HL-60 (cell line): ENCODE measurements around the gene PRRC2C.
"Not testable (repeated sequence)": the region's sequence is repeated elsewhere in the genome, so short reads cannot be mapped to it uniquely, and the experiment has no call there.

Experiments used
- DNase-seq, 2 experiments: peaks; one replicate each; pipeline ENCODE4 v3.0.0-alpha.2; 2010 to 2020; ENCODE audit warnings: low read depth in 1 of 2, low spot score in 1 of 2
- H3K27ac ChIP-seq: fragments of 250-450 bp; sonication (Bioruptor Pico); replicated peaks from 2 replicates; pipeline ENCODE4 v1.5.1; 2020; ENCODE audit warnings: mild to moderate bottlenecking, moderate library complexity
- H3K27me3 ChIP-seq: fragments of 250-450 bp; sonication (Bioruptor Pico); 2 replicates; pipeline ENCODE4 v1.5.1; 2021; ENCODE audit warnings: mild to moderate bottlenecking, moderate library complexity; ENCODE audit not compliant: insufficient read depth, poor library complexity, severe bottlenecking
- H3K4me3 ChIP-seq: replicated peaks from 2 replicates; pipeline ENCODE4 v1.5.1; 2011; ENCODE audit warnings: mild to moderate bottlenecking, control low read depth, low read length; ENCODE audit not compliant: insufficient read depth
- GABPA ChIP-seq: IDR thresholded peaks from 2 replicates; pipeline ENCODE4 v1.6.1; 2012; ENCODE audit warnings: low read depth
- POLR2AphosphoS5 ChIP-seq: IDR thresholded peaks from 2 replicates; pipeline ENCODE4 v1.6.1; 2012; ENCODE audit warnings: low read depth
- SPI1 ChIP-seq: IDR thresholded peaks from 2 replicates; pipeline ENCODE4 v1.6.1; 2012; ENCODE audit warnings: low read depth, mild to moderate bottlenecking, borderline replicate concordance
- long read RNA-seq: library from polyadenylated mRNA; unstranded; transcript quantifications from one replicate; pipeline ENCODE4 v2.0.0, GENCODE V29; 2020
- TF ChIP-seq, protein P1 (sequence below): IDR thresholded peaks from one replicate; pipeline ENCODE4 v1.5.1; 2011; ENCODE audit warnings: low read length, control low read depth, inconsistent platforms; ENCODE audit not compliant: insufficient read depth
- TF ChIP-seq, protein P2 (sequence below): IDR thresholded peaks from 2 replicates; pipeline ENCODE4 v1.6.1; 2012; ENCODE audit warnings: low read depth; ENCODE audit not compliant: insufficient replicate concordance

PRRC2C gene
- long read RNA-seq, transcript PRRC2C-208 (12 exons, 1,931 nt), result major isoform, 20 of 162 reads
- long read RNA-seq, partial matches to known transcripts, result 131 of 162 reads
- long read RNA-seq, other reads (novel, unspliced or antisense), result 11 of 162 reads

- no peaks in the 10 kb centered on the region for H3K27me3 ChIP-seq
- TF ChIP-seq GABPA (no peak), POLR2AphosphoS5 (peak; percentile 65), SPI1 (no peak)
- TF ChIP-seq, protein P1, sequence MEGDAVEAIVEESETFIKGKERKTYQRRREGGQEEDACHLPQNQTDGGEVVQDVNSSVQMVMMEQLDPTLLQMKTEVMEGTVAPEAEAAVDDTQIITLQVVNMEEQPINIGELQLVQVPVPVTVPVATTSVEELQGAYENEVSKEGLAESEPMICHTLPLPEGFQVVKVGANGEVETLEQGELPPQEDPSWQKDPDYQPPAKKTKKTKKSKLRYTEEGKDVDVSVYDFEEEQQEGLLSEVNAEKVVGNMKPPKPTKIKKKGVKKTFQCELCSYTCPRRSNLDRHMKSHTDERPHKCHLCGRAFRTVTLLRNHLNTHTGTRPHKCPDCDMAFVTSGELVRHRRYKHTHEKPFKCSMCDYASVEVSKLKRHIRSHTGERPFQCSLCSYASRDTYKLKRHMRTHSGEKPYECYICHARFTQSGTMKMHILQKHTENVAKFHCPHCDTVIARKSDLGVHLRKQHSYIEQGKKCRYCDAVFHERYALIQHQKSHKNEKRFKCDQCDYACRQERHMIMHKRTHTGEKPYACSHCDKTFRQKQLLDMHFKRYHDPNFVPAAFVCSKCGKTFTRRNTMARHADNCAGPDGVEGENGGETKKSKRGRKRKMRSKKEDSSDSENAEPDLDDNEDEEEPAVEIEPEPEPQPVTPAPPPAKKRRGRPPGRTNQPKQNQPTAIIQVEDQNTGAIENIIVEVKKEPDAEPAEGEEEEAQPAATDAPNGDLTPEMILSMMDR, result peak; percentile 52
- TF ChIP-seq, protein P2, sequence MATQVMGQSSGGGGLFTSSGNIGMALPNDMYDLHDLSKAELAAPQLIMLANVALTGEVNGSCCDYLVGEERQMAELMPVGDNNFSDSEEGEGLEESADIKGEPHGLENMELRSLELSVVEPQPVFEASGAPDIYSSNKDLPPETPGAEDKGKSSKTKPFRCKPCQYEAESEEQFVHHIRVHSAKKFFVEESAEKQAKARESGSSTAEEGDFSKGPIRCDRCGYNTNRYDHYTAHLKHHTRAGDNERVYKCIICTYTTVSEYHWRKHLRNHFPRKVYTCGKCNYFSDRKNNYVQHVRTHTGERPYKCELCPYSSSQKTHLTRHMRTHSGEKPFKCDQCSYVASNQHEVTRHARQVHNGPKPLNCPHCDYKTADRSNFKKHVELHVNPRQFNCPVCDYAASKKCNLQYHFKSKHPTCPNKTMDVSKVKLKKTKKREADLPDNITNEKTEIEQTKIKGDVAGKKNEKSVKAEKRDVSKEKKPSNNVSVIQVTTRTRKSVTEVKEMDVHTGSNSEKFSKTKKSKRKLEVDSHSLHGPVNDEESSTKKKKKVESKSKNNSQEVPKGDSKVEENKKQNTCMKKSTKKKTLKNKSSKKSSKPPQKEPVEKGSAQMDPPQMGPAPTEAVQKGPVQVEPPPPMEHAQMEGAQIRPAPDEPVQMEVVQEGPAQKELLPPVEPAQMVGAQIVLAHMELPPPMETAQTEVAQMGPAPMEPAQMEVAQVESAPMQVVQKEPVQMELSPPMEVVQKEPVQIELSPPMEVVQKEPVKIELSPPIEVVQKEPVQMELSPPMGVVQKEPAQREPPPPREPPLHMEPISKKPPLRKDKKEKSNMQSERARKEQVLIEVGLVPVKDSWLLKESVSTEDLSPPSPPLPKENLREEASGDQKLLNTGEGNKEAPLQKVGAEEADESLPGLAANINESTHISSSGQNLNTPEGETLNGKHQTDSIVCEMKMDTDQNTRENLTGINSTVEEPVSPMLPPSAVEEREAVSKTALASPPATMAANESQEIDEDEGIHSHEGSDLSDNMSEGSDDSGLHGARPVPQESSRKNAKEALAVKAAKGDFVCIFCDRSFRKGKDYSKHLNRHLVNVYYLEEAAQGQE, result no peak
- peak within 1 kb of the TSS; percentile 96 for H3K27ac ChIP-seq
- peak; percentile 94 to 96 for DNase-seq
- peak within 1 kb of the TSS; percentile 92 for H3K4me3 ChIP-seq
Observed at GRCh38 chr1:171485375-171486047, at the start of gene PRRC2C. TSS of gene PRRC2C (plus strand) at chr1:171485530. CDS start at chr1:171512089, 26,559 bp downstream.

DNA sequence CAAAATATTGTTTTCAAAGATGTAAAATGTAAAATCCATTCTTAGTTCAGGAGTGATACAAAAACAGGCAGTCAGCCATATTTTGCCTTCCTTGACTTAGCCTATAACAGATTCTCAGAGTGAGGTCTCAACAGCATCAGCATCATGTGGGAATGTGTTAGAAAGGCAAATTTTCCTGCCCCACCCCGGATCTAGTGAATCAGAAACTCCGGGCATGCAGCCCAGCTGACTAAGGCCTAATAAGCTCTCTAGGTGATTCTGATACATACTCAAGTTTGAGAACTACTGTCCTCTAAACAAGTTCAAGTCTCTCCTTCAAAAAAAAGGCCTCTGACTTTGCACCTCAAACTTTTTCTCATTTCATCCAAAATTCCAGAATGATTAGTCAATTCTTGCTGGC lies 46.9 kb upstream of the PRRC2C start:
- TF ChIP-seq, protein P2, result no peak
- TF ChIP-seq, protein P1, result no peak
- TF ChIP-seq SPI1, result no peak
- TF ChIP-seq POLR2AphosphoS5, result no peak
- Histone ChIP-seq H3K4me3 (no peak overlapping the region), H3K27ac (no peak overlapping the region), H3K27me3 (no peaks in the 10 kb centered on the region)
- no peak for DNase-seq

DNA sequence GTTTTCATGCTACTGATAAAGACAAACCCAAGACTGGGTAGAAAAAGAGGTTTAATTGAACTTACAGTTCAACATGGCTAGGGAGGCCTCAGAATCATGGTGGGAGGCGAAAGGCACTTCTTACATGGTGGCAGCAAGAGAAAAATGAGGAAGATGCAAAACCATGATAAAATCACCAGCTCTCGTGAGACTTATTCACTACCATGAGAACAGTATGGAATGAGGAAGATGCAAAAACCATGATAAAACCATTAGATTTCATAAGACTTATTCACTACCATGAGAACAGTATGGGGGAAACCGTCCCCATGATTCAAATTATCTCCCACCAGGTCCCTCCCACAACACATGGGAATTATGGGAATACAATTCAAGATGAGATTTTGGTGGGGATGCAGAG lies 45.1 kb upstream of the PRRC2C start:
- not testable (repeated sequence) for H3K4me3 ChIP-seq, DNase-seq, H3K27me3 ChIP-seq, H3K27ac ChIP-seq
- 0 out of 2 replicates have a peak, but pooled peaks have one; percentile 2 for TF ChIP-seq SPI1

DNA sequence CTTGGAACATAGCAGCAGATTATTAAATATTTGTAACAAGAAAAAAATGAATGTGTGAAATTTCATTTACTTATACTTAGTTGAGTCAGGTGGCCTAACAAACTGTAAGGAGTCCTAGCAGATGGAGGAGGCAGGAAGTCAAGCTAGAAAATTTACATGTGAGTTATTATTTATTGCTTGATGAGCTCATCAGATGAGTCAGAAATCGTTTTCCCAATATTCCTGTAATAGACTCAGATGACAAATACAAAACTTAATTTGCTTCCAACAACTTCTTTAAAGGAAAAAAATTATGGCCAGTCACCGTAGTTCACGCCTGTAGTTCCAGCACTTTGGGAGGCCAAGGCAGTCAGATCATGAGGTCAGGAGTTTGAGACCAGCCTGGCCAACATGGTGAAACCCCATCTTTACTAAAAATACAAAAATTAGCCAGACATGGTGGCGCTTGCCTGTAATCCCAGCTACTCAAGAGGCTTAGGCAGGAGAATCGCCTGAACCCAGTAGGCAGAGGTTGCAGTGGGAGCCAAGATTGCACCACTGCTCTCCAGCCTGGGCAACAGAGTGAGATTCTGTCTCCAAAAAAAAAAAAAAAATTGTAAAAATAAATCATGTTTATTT lies 43.9 kb upstream of the PRRC2C start:
- not testable (repeated sequence) for H3K27me3 ChIP-seq, H3K4me3 ChIP-seq, H3K27ac ChIP-seq, DNase-seq
